Activated CD4-positive, CD25-positive, alpha-beta regulatory T cell (primary cell): ENCODE data around the gene SNTG2.

Experiments used
- DNase-seq, 4 experiments: peaks; one replicate each; lab custom pipeline; 2025; lab: John Stamatoyannopoulos, UW

SNTG2 gene

DNA sequence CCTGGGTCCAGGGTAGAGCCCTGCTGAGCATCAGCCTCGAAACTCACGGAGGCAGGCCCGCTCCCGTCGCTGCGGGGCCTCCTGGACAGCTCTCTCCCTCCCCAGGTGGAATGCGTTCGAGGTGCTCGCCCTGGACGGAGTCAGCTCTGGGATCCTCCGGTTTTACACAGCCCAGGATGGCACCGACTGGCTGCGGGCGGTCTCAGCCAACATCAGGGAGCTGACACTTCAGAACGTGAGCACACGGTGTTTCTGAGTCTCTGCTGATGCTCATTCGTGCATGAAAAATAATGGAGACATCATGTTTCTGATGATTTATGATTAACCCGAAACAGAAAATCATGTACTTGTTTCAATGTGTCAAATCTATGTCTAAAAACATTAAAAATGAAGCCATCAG, 287.1 kb downstream of the SNTG2 start:
- no peak for DNase-seq

DNA sequence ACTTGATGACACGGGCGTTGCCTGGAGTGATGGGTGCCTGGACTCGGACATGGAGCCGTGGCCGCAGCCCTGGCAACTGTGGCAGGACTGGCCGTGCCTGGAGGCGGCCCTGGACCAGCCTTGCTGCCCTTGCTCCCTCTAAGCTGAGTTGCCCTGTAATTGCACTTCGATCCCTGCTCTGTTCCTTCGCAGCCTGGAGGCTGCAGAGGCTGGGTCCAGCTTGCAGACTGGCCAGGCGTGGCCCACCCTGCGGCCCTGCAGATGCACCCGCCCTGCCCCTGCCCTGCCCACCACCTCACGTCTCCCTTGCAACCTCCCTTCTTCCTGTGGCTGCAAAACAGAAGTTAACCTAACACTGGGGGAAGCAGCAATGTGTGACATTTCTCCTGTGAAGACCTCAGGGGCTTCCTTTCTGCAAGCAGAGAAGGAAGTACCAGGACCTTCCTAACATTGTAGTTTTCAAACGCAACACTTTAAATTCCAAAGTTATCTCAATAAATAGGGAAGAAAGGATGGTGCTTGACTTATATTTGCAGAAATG, 288.0 kb downstream of the SNTG2 start:
- no peak for DNase-seq

DNA sequence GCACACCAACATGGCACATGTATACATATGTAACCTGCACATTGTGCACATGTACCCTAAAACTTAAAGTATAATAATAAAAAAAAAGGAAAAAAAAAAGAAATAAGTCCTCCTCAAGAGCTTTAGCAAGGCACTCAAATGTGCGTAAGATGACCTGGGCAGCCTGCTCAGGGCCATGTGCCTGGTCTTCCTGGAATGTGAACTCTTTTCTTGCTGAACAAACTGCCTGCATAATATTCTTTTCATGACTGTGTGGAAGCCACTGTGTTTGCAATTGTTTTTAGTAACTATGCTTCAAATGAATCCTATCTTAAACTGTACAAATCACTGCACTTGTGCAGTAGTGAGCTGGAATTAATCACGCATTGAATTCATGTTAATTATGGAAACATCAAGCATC, 294.5 kb downstream of the SNTG2 start:
- no peak for DNase-seq

DNA sequence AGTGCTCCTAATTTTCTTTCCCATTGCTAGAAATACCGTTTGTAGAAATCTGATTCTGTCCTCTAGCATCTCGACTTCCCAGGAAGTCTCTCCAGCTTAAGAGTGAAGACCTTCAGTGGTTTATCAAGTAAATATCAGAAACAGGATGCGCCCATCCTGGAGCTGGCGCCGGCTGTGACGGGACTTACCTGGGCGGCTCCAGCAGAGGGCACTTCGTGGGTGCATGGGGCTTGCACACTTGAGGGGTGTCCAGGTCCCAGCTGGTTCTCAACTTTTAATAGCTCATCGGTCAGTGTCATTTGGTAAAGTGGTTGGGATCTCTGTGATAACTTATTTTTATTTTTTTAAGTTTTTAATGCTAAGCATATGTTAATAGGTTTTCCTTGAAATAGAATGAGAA, 295.6 kb downstream of the SNTG2 start:
- no peak for DNase-seq

DNA sequence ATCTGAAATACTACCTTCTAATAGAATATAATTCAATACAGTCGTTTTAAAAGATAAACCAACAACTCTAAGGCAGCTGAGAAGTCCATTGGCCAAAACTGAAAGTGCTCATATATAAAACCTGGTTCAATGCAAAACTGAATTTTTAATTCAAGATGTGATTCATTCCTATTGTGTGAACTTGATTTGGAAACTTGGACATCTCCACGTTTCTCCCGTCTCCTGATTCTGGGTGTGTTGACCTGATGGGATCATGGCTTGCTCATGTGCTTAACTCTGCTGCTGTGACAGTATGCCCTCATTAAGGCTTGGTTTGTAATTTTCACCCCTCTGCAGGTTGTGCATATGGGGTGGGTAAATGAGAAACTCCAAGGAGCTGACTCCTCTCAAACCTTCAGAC, 296.3 kb downstream of the SNTG2 start:
- DNase-seq, result no peak

DNA sequence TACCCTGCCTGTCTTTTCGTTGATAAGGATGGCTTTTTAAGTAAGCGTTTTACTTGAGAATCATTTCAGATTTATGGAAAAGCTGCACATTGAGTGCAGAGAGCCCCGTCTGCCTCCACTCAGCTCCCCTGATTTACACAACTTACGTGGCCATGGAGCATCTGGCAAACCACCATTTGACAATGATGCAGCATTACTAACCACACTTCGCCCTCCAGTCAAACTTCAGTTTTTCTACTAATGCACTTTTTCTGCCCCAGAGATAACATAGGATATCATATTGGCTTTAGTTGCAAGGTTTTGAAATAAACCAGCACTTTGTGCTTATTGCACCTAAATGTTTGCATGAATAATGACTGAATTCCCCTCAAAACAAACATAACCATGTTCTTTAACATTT, 297.5 kb downstream of the SNTG2 start:
- DNase-seq, result no peak

DNA sequence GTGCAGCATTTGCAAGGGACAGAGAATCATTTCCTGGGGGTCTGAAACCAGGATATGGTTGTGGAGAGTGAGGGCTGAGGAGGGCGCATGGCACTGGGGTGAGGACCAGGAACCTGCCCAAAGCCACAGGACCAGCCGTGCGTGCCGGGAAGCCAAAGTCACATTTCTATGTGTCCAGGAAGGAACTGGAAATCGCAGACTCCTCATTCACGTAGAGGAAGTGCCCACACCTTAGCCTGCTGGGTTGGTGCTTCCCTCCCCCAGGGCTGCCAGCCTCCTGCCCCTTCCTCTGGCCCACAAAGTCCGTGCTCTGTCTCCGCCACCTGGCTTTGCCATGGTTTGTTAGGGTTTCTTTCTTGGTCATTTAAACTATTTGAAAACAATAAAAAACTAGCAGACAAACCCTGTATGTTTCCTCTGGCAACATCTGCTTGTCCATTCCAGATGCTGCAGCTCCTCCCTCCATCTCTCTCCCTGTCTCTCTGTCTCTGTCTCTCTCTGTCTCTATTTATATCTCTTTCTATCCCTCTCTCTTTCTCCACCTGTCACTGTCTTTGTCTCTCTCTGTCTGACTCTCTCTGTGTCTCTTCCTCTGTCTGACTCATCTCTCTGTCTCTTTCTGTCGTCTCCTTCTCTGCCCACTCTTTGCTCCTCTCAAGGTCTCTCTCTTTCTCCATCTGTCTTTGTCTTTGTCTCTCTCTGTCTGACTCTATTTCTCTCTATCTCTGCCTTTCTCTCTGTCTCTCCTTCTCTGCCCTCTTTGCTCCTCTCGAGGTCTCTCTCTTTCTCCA, 299.4 kb downstream of the SNTG2 start:
- DNase-seq, result no peak

DNA sequence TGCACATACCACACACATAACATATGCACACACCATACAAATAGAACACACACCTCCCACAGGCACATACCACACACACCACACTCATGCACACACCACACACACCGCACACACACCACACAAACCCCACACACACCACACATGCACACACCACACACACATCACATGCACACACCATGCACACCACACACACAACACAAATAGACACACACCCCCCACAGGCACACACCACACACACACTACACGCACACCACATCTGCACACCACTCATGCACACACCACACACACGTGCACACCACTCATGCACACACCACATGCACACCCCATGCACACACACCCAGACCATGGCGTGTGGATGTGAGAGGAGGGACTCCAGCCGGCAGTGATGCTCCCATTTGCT, 300.9 kb downstream of the SNTG2 start:
- no peak for DNase-seq

DNA sequence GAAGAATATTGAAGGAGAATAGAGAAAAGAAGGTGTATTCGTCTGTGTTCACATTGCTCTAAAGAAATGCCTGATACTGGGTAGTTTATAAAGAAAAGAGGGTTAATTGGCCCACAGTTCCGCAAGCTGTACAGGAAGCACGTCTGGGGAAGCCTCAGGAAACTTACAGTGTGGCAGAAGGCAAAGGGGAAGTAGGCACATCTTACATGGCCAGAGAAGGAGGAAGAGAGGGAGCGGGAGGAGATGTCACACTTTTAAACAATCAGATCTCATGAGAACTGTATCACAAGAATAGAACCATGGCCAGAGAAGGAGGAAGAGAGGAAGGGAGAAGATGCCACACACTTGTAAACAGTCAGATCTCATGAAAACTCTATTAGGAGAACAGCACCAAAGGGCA, 303.0 kb downstream of the SNTG2 start:
- DNase-seq, result no peak

DNA sequence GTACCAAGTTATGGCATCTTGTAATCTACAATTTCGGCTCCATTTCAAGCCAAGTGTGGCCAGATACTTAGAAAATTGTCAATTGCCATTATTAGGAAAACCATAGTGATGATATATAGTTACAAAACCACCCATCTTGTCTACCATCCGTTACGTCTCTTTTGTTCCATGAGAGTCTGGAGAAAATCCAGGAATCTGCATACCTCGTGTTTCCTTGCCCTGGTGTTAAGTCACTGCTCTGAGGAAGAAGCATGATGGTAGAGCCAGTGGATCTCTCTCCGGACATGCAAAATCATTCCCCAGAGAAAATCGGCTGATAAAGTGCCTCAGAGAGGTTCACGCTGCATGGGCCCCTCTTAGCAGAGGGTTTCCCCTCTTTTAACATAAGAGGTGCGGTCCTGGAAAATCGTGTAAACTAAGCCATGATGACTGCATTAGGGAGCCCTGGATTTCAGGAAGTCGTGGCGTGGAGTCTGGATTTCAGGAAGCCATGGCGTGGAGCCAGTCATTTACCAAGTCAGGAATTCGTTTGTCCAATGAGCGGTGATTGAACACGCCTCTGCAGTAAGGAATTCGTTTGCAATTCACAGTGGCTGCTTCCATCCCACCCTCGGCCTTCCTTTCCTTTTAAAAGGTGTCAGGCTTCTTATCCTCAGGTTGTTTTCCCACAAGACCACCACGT, 304.2 kb downstream of the SNTG2 start:
- DNase-seq, result no peak

DNA sequence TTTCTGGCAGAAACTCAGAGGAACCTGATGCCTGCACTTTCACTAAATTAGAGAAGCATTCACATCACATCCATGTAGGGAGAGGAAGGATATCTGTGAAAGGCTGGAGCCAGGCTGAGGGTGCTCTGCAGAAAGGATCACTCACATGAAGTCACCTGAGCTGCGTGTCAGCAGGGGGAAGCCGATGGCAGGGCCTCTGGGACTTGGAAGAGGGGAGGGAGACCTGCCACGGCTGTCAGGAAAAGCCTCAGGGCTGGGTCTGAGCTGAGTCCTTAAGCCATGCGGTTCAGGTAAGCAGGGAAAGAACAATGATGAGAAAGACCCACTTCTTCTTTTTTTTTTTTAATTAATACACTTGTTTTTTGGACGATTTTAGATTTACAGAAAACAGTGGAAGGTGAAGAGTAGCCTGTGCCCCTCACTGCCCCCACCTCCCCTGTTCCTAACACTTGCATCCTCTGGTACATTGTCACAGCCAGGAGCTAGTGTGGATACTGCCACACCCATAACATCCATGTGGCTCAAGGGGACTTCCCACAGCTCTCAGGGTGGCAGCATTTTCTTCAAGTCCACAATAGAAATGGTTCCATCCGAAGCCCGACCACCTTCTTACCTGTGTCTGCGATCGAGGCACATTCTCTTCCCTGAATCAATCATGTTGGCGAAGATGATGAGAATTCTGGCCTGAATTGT, 306.1 kb downstream of the SNTG2 start:
- DNase-seq, result no peak

DNA sequence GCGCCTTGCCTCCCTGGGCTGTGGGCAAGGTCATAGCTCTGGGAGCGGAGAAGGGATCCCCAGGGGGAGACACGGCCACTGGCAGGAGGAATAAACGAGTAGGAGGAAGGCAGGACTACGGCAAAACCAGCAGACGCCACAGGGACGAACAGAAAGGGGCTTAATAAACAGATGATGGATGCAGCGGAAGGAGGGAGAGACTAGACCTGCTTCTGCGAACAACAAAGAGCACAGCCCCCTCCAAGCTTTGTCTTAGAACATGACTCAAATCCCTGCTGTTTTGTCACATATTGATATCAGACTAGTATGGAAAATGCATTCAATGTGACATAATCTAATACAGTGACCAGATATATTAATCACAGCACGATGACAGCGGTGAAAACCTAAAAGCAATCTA, 306.7 kb downstream of the SNTG2 start:
- no peak for DNase-seq

DNA sequence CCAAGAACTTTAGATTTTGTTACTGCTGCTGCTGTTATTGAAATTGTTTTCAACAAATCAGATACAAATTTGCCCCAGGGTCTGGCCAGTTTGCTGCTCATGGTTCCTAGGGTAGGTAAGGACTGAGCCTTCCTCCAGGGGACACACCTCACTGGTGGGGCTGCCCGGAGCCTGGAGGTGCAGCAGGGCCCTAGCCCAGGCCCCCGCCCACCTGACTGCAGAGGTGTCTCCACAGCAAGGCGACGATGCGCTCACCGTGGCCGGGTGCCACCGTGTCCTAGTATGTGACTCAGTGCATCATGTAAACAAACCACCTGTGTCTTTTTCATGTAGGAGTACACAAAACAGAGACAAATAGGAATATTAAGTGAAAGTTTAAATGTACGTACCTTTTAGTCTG, 309.1 kb downstream of the SNTG2 start:
- DNase-seq, result no peak

DNA sequence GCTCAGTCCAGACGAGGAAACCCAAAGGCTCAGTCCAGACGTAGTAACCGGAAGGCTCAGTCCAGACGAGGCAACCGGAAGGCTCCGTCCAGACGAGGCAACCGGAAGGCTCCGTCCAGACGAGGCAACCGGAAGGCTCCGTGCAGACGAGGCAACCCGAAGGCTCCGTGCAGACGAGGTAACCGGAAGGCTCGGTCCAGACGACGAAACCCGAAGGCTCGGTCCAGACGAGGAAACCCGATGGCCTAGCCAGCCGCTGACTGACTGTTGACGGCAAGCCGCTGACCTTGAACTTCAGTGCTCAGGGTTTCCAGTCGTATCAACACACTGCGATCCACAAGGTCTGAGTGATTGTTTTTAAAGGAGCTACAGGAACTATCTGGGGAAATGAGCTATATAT, 312.0 kb downstream of the SNTG2 start:
- DNase-seq, result no peak

DNA sequence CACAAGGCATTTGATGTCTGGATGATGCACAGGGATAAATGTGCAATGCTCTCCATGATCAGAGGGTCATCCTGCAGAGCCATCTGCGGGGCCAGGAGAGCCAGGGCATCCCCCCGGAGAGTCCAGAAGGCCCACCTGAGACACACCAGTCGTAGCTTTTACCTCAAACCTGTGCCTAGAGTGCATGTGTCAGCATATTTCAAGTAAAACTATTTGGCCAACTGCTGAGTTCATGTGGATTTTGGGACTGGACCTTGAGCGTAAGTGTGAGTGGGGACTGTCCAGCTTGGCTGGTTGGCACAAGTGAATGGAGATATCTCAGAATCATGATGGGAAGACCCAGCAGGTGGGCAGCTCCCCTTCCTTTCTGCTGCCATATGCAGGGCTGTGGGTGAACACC, 314.8 kb downstream of the SNTG2 start:
- DNase-seq, result no peak

DNA sequence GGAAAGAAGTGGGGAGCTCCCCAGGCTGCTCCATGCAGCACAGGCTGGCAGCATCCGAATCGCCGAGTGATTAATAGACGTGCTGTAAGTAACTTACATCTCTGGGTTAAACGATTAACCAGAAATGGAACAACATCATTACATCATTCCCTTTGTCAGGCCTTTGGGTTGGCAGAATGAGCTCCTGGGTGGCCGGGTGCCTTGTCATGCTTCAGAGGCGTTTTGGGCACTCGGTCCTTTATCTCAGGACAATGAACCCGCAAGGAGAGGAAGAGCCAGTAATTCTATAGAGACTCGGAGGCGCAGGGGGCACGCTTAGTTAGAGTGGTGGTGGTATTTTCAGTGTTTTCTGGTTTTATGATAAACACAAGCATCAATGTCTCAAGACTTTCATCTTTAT, 315.7 kb downstream of the SNTG2 start:
- no peak for DNase-seq

DNA sequence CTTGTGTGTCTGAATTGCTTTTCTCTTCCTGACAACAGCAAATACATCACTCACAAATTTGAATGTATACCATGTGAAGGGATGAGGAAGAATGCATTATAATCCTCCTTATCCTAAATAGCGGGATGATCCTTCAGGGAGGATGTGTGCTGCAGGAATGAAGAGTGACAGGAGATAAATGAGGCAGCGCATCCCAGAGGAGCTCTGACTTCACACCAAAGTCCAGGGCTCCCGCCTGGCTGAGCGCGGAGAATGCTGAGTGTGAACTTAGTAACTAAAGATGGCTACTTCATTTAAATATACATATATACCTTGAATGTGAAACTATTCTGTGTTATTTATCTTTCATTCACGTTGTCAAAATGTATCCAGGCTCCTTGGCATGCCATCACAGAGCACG, 317.4 kb downstream of the SNTG2 start:
- no peak for DNase-seq

DNA sequence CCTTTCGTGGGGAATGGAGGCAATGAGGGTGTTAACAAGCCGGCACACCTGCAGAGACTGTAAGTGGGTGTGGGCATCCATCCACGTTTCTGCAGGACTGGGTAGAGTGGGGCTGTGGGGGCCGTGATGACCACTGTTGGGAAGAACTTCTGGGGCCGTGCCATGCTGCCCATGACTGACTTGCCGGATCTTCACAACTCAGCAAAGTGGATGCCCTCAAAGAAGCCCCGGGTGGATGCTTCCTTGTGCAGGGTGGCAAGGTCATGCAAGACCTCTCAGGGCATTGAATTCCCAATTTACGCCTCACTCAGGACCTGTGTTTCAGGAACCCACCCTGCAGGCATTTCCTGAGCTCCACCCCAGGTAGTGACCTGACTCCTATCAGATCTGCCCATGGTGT, 319.2 kb downstream of the SNTG2 start:
- no peak for DNase-seq

DNA sequence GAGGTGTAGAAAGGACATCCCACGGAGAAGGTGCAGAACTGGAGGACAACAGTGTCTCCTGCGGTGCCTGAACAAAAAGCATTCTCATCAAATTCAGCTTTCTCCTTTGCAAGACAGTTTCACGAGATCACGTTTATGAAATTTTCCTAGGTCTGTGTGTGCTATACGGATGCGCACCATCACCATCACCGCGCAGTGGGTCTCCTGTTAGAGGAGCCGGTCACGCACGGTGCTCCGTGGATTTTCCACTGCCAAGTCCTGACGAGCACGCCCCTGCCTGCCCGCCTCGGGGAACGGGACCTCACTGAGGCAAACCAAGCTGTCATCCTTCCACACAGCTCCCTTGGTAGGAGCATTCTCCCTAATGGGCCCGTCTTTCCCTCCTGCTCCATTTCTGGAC, 322.2 kb downstream of the SNTG2 start:
- DNase-seq, result no peak

DNA sequence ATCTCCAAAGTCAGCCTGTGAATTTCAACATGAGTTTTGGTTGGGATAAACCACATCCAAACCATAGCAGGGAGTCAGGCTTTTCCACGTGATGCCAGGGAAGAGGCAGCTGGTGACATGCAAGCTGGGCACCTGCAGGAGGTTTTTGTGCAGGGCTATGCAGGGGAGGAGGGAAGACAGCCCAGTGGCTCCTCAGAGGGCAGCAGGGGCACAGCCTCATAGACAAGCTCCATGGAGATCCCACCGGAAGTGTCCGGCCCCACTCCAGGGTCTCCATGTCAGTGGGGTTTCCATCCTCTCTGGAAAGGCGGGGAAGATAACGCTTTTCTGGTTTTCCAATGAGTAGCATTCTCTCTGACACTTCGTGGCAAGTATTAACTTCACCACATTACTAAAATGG, 327.0 kb downstream of the SNTG2 start:
- no peak for DNase-seq

DNA sequence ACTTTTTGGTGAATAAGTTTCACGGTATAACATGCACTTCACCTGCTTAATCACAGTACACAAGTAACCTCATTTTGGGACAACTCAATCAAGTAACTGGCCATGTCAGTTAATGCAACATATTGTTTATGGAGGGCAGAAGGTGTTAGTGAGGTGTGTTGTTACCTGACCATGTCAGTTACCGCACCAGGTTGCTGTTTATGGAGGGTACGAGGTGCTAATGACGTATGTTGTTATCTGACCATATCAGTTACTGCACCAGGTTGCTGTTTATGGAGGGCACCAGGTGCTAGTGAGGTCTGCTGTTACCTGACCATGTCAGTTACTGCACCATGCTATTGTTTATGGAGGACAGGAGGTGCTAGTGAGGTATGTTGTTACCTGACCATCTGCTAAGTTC, 327.5 kb downstream of the SNTG2 start:
- DNase-seq, result no peak

DNA sequence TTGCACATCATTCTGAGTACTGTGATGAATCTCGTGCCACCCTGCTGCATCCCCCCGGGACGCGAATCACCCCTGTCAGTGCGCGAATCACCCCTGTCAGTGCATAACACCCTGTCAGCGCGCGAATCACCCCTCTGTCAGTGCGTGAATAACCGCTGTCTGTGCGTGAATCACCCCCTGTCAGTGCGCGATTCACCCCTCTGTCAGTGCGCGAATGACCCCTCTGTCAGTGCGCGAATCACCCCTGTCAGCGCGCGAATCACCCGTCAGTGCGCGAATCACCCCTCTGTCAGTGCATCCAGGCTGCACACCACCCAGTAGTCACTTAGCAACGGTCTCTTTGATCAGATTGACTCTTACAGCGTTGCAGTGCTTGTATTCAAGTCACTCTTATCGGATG, 328.2 kb downstream of the SNTG2 start:
- no peak for DNase-seq

DNA sequence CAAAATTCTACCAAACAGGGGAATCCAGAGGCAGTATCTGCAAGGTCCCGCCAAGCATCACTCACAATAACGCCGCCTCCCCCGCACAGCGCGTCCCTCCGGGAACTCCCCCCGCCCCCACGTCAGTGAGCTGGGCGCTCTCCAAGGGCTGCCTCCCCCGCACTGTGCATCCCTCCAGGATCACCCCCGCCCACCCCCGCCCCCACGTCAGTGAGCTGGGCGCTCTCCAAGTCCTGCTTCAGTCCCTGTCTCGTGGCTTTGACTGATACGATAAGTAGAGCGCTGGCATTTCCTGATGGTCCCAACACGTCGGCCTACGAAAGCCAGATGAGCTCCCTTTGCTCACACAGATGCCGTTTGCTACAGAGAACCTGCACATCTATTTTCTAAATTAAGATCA, 331.9 kb downstream of the SNTG2 start:
- DNase-seq, result no peak
